ENCODE measurements around the gene FZD1. TPM values are rescaled to one million over a fixed set of nuclear protein-coding genes. Genes with fewer than 3 reads are reported as not detected.

The FZD1 gene
- total RNA-seq, 1 donor from 2014 or later = 20.1 TPM

DNA sequence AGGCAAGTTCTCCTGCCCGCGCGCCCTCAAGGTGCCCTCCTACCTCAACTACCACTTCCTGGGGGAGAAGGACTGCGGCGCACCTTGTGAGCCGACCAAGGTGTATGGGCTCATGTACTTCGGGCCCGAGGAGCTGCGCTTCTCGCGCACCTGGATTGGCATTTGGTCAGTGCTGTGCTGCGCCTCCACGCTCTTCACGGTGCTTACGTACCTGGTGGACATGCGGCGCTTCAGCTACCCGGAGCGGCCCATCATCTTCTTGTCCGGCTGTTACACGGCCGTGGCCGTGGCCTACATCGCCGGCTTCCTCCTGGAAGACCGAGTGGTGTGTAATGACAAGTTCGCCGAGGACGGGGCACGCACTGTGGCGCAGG lies 1.4 kb downstream of the FZD1 start:
- Histone ChIP-seq H3K4me1 (peaks cover 37% of the 10 kb centered on the region), H3K4me3 (peak overlapping the region; percentile 82), H3K9me3 (no peaks in the 10 kb centered on the region), H3K36me3 (no peaks in the 10 kb centered on the region), H3K27me3 (ENCODE audit: low read depth) (no peaks in the 10 kb centered on the region), H3K27ac (peak overlapping the region; percentile 95)
- peak in 1 of 2 donors; percentile 8 for ATAC-seq
- peak; percentile 57 for DNase-seq
- TF ChIP-seq, protein P1, sequence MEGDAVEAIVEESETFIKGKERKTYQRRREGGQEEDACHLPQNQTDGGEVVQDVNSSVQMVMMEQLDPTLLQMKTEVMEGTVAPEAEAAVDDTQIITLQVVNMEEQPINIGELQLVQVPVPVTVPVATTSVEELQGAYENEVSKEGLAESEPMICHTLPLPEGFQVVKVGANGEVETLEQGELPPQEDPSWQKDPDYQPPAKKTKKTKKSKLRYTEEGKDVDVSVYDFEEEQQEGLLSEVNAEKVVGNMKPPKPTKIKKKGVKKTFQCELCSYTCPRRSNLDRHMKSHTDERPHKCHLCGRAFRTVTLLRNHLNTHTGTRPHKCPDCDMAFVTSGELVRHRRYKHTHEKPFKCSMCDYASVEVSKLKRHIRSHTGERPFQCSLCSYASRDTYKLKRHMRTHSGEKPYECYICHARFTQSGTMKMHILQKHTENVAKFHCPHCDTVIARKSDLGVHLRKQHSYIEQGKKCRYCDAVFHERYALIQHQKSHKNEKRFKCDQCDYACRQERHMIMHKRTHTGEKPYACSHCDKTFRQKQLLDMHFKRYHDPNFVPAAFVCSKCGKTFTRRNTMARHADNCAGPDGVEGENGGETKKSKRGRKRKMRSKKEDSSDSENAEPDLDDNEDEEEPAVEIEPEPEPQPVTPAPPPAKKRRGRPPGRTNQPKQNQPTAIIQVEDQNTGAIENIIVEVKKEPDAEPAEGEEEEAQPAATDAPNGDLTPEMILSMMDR (IDR thresholded peaks at IDR 0.05) = no peak
- intact Hi-C loops (cut with DNase I) = no loop called here

GRCh38 chr7:91266067-91266688 lies 1.9 kb downstream of the FZD1 start:
- intact Hi-C loops (cut with DNase I) = no loop called here
- Histone ChIP-seq H3K4me1 (peaks cover 37% of the 10 kb centered on the region), H3K27me3 (ENCODE audit: low read depth) (no peaks in the 10 kb centered on the region), H3K4me3 (peak overlapping the region; percentile 82), H3K9me3 (no peaks in the 10 kb centered on the region), H3K36me3 (no peaks in the 10 kb centered on the region), H3K27ac (peak overlapping the region; percentile 95)
- ATAC-seq (no peak), DNase-seq (peak; percentile 49)
- TF ChIP-seq, protein P1 (IDR thresholded peaks at IDR 0.05) = no peak

DNA sequence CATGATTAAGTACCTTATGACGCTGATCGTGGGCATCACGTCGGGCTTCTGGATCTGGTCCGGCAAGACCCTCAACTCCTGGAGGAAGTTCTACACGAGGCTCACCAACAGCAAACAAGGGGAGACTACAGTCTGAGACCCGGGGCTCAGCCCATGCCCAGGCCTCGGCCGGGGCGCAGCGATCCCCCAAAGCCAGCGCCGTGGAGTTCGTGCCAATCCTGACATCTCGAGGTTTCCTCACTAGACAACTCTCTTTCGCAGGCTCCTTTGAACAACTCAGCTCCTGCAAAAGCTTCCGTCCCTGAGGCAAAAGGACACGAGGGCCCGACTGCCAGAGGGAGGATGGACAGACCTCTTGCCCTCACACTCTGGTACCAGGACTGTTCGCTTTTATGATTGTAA lies 2.5 kb downstream of the FZD1 start:
- ATAC-seq (no peak), DNase-seq (no peak)
- Histone ChIP-seq H3K9me3 (no peaks in the 10 kb centered on the region), H3K27ac (peak overlapping the region; percentile 95), H3K4me1 (peaks cover 37% of the 10 kb centered on the region), H3K4me3 (peak overlapping the region; percentile 82), H3K36me3 (no peaks in the 10 kb centered on the region), H3K27me3 (ENCODE audit: low read depth) (no peaks in the 10 kb centered on the region)
- TF ChIP-seq, protein P1 (IDR thresholded peaks at IDR 0.05) = no peak
- intact Hi-C loops (cut with DNase I) = no loop called here

GRCh38 chr7:91267171-91267955 lies 3.1 kb downstream of the FZD1 start:
- Histone ChIP-seq H3K36me3 (no peaks in the 10 kb centered on the region), H3K4me1 (peaks cover 37% of the 10 kb centered on the region), H3K9me3 (no peaks in the 10 kb centered on the region), H3K27ac (peak overlapping the region; percentile 95), H3K4me3 (peak overlapping the region; percentile 82), H3K27me3 (ENCODE audit: low read depth) (no peaks in the 10 kb centered on the region)
- TF ChIP-seq, protein P1 (IDR thresholded peaks at IDR 0.05) = no peak
- no peak for ATAC-seq
- intact Hi-C loops (cut with DNase I) = no loop called here
- DNase-seq = peak; percentile 44

DNA sequence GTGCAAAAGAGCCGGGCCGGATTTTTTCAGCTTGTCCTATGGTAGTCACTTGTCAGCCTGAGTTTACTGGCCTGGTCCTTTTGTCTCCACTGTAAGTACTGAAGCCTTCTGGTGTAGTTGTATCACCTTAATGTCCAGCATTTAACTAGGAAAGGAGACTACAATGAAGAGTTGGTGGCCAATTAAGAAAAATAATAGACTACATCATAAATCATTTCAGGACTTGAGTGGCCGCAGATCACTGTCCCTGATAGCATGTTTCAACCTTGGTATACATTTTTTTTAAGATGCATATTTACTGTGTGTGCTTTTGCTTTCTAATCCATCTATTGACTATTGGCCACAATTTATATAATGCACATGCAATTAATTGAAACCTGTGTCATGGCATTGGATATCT lies 6.1 kb downstream of the FZD1 start:
- intact Hi-C loops (cut with DNase I) = no loop called here
- Histone ChIP-seq H3K4me1 (peaks cover 31% of the 10 kb centered on the region), H3K36me3 (no peaks in the 10 kb centered on the region), H3K9me3 (no peaks in the 10 kb centered on the region), H3K27ac (no peak overlapping the region), H3K4me3 (no peak overlapping the region), H3K27me3 (ENCODE audit: low read depth) (no peaks in the 10 kb centered on the region)
- DNase-seq (no peak), ATAC-seq (no peak)
- TF ChIP-seq, protein P1 (IDR thresholded peaks at IDR 0.05) = no peak

All from lower lobe of right lung (tissue), 2 donors.